HepG2 (cell line): ENCODE results near the gene FBLIM1. TPM values are rescaled to one million over a fixed set of nuclear protein-coding genes. Genes with fewer than 3 reads are reported as not detected.

Experiments
- ARID3A ChIP-seq: IDR thresholded peaks from 2 replicates; pipeline ENCODE4 v1.6.1; 2012; ENCODE audit warnings: low read depth, low read length, improper control_type of control experiment
- DBP ChIP-seq: sonication (generic); formaldehyde crosslinking; IDR thresholded peaks from 2 replicates; pipeline ENCODE4 v1.4.0; 2020; ENCODE audit warnings: missing genetic modification reagents; ENCODE audit errors: not compliant biosample characterization
- EED ChIP-seq: sonication (generic); formaldehyde crosslinking; IDR thresholded peaks from 2 replicates; pipeline ENCODE4 v1.5.0; 2020; ENCODE audit warnings: mild to moderate bottlenecking, missing genetic modification reagents
- JDP2 ChIP-seq: sonication (generic); formaldehyde crosslinking; IDR thresholded peaks from 2 replicates; pipeline ENCODE4 v1.8.1; 2022; ENCODE audit warnings: missing genetic modification reagents, borderline replicate concordance
- KDM3A ChIP-seq: IDR thresholded peaks from 2 replicates; pipeline ENCODE4 v1.6.1; 2018; ENCODE audit warnings: low read depth, missing compliant biosample characterization
- MBD4 ChIP-seq: IDR thresholded peaks from 2 replicates; pipeline ENCODE4 v1.6.1; 2012; ENCODE audit warnings: low read length, inconsistent platforms, borderline replicate concordance
- NR1H2 ChIP-seq: sonication (generic); formaldehyde crosslinking; IDR thresholded peaks from 2 replicates; pipeline ENCODE4 v1.8.1; 2022; ENCODE audit warnings: low read depth, missing genetic modification reagents, borderline replicate concordance
- POLR2A ChIP-seq, 2 experiments: IDR thresholded peaks; 2 replicates each; pipeline ENCODE4 v1.6.1; 2011; ENCODE audit warnings: low read depth in 2 of 2, low read length in 2 of 2, mild to moderate bottlenecking in 1 of 2, moderate library complexity in 1 of 2; ENCODE audit not compliant: insufficient read depth in 1 of 2
- RELA ChIP-seq: sonication (generic); formaldehyde crosslinking; IDR thresholded peaks from 2 replicates; pipeline ENCODE4 v1.4.0; 2020; ENCODE audit warnings: missing genetic modification reagents
- SCMH1 ChIP-seq: sonication (generic); formaldehyde crosslinking; IDR thresholded peaks from 2 replicates; pipeline ENCODE4 v1.9.0; 2021; ENCODE audit warnings: missing genetic modification reagents, mild to moderate bottlenecking, borderline replicate concordance
- SNAPC2 ChIP-seq: sonication (generic); formaldehyde crosslinking; IDR thresholded peaks from 2 replicates; pipeline ENCODE4 v1.8.1; 2022; ENCODE audit warnings: mild to moderate bottlenecking, missing genetic modification reagents
- SP140L ChIP-seq: sonication (generic); formaldehyde crosslinking; IDR thresholded peaks from 2 replicates; pipeline ENCODE4 v1.4.0; 2020; ENCODE audit warnings: missing genetic modification reagents, borderline replicate concordance
- SRSF9 ChIP-seq: fragments of 200-400 bp; formaldehyde crosslinking; IDR thresholded peaks from 2 replicates; pipeline ENCODE4 v1.6.1; 2018; ENCODE audit warnings: borderline replicate concordance, mild to moderate bottlenecking, low read depth, low read length; ENCODE audit not compliant: insufficient read depth, poor library complexity, severe bottlenecking
- XRCC5 ChIP-seq: fragments of 200-400 bp; formaldehyde crosslinking; optimal IDR thresholded peaks from 2 replicates; pipeline ENCODE3; 2017; ENCODE audit warnings: mild to moderate bottlenecking, low read length
- ZBTB1 ChIP-seq: sonication (generic); formaldehyde crosslinking; IDR thresholded peaks from 2 replicates; pipeline ENCODE4 v1.4.0; 2020; ENCODE audit warnings: missing genetic modification reagents, borderline replicate concordance
- ZBTB42 ChIP-seq: sonication (generic); formaldehyde crosslinking; IDR thresholded peaks from 2 replicates; pipeline ENCODE4 v1.5.0; 2020; ENCODE audit warnings: mild to moderate bottlenecking, missing genetic modification reagents
- ZC3H13 ChIP-seq: sonication (generic); formaldehyde crosslinking; IDR thresholded peaks from 2 replicates; pipeline ENCODE4 v1.8.1; 2023; ENCODE audit warnings: mild to moderate bottlenecking, missing genetic modification reagents, moderate library complexity
- ZFP36L1 ChIP-seq: sonication (generic); formaldehyde crosslinking; IDR thresholded peaks from 2 replicates; pipeline ENCODE4 v1.8.0; 2022; ENCODE audit warnings: mild to moderate bottlenecking, missing genetic modification reagents, moderate library complexity
- ZNF138 ChIP-seq: sonication (generic); formaldehyde crosslinking; IDR thresholded peaks from 2 replicates; pipeline ENCODE4 v1.5.0; 2020; ENCODE audit warnings: mild to moderate bottlenecking, low read depth, missing genetic modification reagents
- ZNF331 ChIP-seq: sonication (generic); formaldehyde crosslinking; IDR thresholded peaks from 2 replicates; pipeline ENCODE4 v1.4.0; 2020; ENCODE audit warnings: missing genetic modification reagents
- ZNF350 ChIP-seq: sonication (generic); formaldehyde crosslinking; IDR thresholded peaks from 2 replicates; pipeline ENCODE4 v1.4.0; 2020; ENCODE audit warnings: mild to moderate bottlenecking, low read depth, missing genetic modification reagents, borderline replicate concordance
- ZNF614 ChIP-seq: IDR thresholded peaks from 2 replicates; pipeline ENCODE4 v1.6.1; 2018; ENCODE audit warnings: missing biosample characterization, missing genetic modification reagents, inconsistent platforms, borderline replicate concordance
- ZNF7 ChIP-seq: IDR thresholded peaks from 2 replicates; pipeline ENCODE4 v1.6.1; 2016; ENCODE audit warnings: missing biosample characterization, missing genetic modification reagents
- ZNF724P ChIP-seq: sonication (generic); formaldehyde crosslinking; IDR thresholded peaks from 2 replicates; pipeline ENCODE4 v1.8.0; 2022; ENCODE audit warnings: missing genetic modification reagents, borderline replicate concordance
- ZNF792 ChIP-seq: IDR thresholded peaks from 2 replicates; pipeline ENCODE4 v1.6.1; 2016
- polyA plus RNA-seq, 8 experiments: library from polyadenylated mRNA; depleted of rRNA in 3 of 8; stranded (reverse) in 7 of 8; unstranded in 1 of 8; fragments of >200 nt; fragmentation: Illumina TruSeq in 4 of 8; extraction: Trizol in 4 of 8; gene quantifications; 2 replicates each; pipeline versions ENCODE4 v1.2.1 to v1.2.3, GENCODE V29; 2011 to 2016; ENCODE audit warnings: low read depth in 4 of 8, missing spikeins in 1 of 8, mixed read lengths in 1 of 8; ENCODE audit not compliant: insufficient read depth in 1 of 8
- total RNA-seq, 5 experiments: library from RNA; depleted of rRNA; stranded (reverse); fragments of >200 nt; fragmentation: Illumina TruSeq; extraction: Trizol; gene quantifications; 2 replicates each; pipeline ENCODE4 v1.2.3, GENCODE V29; 2016; ENCODE audit warnings: low read depth in 1 of 5
- TF ChIP-seq, protein P1 (sequence below), 2 experiments: sonication (generic) in 1 of 2; formaldehyde crosslinking in 1 of 2; IDR thresholded peaks; 2 replicates each; pipeline versions ENCODE4 v1.5.1 to v1.6.1; 2011 to 2020; ENCODE audit warnings: borderline replicate concordance in 1 of 2, low read depth in 1 of 2, low read length in 1 of 2, mild to moderate bottlenecking in 1 of 2, missing genetic modification reagents in 1 of 2, moderate library complexity in 1 of 2

The FBLIM1 gene
- total and polyA plus RNA-seq, 2 of the 13 experiments (the other 11 are each of a cell fraction or from before 2014, with no cell fraction given): 10.6 to 23.0 TPM

DNA sequence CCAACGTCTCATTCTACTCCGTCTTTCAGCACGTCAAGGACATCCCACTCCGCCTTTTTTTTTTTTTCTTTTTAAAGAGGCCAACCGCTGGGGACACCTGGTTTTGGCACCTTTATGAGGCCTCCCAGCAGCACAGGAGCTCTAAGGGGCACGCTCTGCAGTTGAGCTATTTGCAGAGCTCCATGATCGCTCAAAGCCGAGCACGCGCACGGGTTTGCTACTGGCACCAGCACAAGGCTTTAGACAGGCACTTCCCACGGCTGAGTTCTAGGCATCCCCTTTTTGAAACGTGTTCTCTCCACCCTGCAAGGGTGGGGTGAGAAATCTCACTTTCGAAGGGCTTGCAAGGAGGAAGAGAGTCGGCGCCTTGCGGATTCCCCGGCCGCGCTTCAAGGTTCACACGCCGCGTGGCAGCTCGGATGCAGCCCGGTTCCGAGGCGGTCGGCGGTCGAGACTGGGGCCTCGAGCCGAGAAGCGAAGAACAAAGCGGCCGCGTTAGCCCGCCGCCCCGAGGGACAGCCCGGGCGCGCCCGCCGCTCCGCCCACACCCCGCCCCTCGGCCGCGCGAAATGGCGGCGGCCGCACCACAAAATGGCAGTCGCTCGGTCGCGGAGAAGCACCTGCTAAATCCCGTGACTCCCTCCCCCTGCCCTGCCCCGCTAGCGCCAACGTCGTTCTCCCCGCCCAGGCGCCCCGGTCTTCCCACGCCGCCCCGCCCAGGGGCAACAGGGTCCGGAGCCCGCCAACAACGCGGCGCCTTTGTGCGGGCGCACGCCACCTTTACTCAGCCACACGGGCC, 76.0 kb downstream of the FBLIM1 start (continued):
- peak; percentile 32; the same call in 1 of the 2 replicates for TF ChIP-seq ZNF614 (CRISPR knock-in tag)
- no peak for TF ChIP-seq DBP (CRISPR knock-in tag)
- TF ChIP-seq ZC3H13: peak; percentile 93
- TF ChIP-seq SRSF9: no peak
- TF ChIP-seq JDP2 (CRISPR knock-in tag): no peak
- TF ChIP-seq, protein P1, sequence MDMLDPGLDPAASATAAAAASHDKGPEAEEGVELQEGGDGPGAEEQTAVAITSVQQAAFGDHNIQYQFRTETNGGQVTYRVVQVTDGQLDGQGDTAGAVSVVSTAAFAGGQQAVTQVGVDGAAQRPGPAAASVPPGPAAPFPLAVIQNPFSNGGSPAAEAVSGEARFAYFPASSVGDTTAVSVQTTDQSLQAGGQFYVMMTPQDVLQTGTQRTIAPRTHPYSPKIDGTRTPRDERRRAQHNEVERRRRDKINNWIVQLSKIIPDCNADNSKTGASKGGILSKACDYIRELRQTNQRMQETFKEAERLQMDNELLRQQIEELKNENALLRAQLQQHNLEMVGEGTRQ (IDR thresholded peaks at IDR 0.05; ENCODE audit: low read depth, low read length): no peak
- TF ChIP-seq, protein P1 (CRISPR knock-in tag; IDR thresholded peaks at IDR 0.05; ENCODE audit: borderline replicate concordance): no peak
- TF ChIP-seq ZNF7 (CRISPR knock-in tag): no peak
- TF ChIP-seq ZNF724P (CRISPR knock-in tag): no peak
- no peak for TF ChIP-seq SP140L (CRISPR knock-in tag)
- TF ChIP-seq ARID3A: no peak
- TF ChIP-seq ZBTB1: no peak
- TF ChIP-seq MBD4: no peak
- no peak for TF ChIP-seq KDM3A (CRISPR knock-in tag)
- peak; percentile 24; the same call in 1 of the 2 replicates for TF ChIP-seq SNAPC2 (CRISPR knock-in tag)
- 0 out of 2 replicates have a peak, but pooled peaks have one; percentile 39 for TF ChIP-seq EED (CRISPR knock-in tag)
- TF ChIP-seq SCMH1 (CRISPR knock-in tag): no peak
- TF ChIP-seq ZBTB42 (CRISPR knock-in tag): no peak
- no peak for TF ChIP-seq ZNF350 (CRISPR knock-in tag)
- TF ChIP-seq ZFP36L1: peak; percentile 72; the same call in 1 of the 2 replicates
- TF ChIP-seq ZNF138 (CRISPR knock-in tag): peak; percentile 76
- TF ChIP-seq RELA (CRISPR knock-in tag): peak; percentile 30; the same call in 1 of the 2 replicates
- peak; percentile 63; the same call in 1 of the 2 replicates for TF ChIP-seq ZNF792 (CRISPR knock-in tag)
- peak; percentile 83 to 89 for TF ChIP-seq POLR2A (IDR thresholded peaks at IDR 0.05; ENCODE audit: insufficient read depth in 1 of 2, low read depth in 2 of 2, low read length in 2 of 2)
- TF ChIP-seq ZNF331: peak; percentile 69
- TF ChIP-seq NR1H2 (CRISPR knock-in tag): peak; percentile 74; the same call in 1 of the 2 replicates
- peak; percentile 45 for TF ChIP-seq XRCC5
